Measurements from ENCODE around the gene GPR83.
"Not testable (repeated sequence)": the region's sequence is repeated elsewhere in the genome, so short reads cannot be mapped to it uniquely, and the experiment has no call there.

The GPR83 gene
- 0 to 0.85 (median 0.66) reads per million in 4 experiments for total RNA-seq

- no peak for DNase-seq
Measured at GRCh38 chr11:94400839-94401772, at the start of gene GPR83. GPR83 (minus strand) TSS chr11:94401419; CDS start chr11:94401247, 172 bp downstream.

GRCh38 chr11:94450048-94450447 lies 48.8 kb upstream of the GPR83 start:
- DNase-seq = no peak

- DNase-seq = no peak
Measured at GRCh38 chr11:94449437-94449836, 48.2 kb upstream of the GPR83 start.

- DNase-seq = no peak
Measured at GRCh38 chr11:94449029-94449428, 47.8 kb upstream of the GPR83 start.

GRCh38 chr11:94447149-94447548 lies 45.9 kb upstream of the GPR83 start:
- DNase-seq = no peak

GRCh38 chr11:94445641-94446040 lies 44.4 kb upstream of the GPR83 start:
- DNase-seq = no peak

- no peak for DNase-seq
Measured at GRCh38 chr11:94433049-94433448, 31.8 kb upstream of the GPR83 start.

GRCh38 chr11:94424662-94425061 lies 23.4 kb upstream of the GPR83 start:
- no peak for DNase-seq

- DNase-seq = no peak
Measured at GRCh38 chr11:94424011-94424410, 22.8 kb upstream of the GPR83 start.

GRCh38 chr11:94423507-94423906 lies 22.3 kb upstream of the GPR83 start:
- no peak for DNase-seq

GRCh38 chr11:94418123-94418765 lies 17.0 kb upstream of the GPR83 start:
- DNase-seq = no peak

GRCh38 chr11:94417386-94417987 lies 16.3 kb upstream of the GPR83 start:
- no peak for DNase-seq

GRCh38 chr11:94405062-94405833 lies 4.0 kb upstream of the GPR83 start:
- DNase-seq = no peak

GRCh38 chr11:94402355-94402754 lies 1.1 kb upstream of the GPR83 start:
- no peak for DNase-seq

- no peak for DNase-seq
Measured at GRCh38 chr11:94401773-94402265, 600 bp upstream of the GPR83 start.

- no peak for DNase-seq
Measured at GRCh38 chr11:94400457-94400838, 771 bp downstream of the GPR83 start.

- DNase-seq = no peak
Measured at GRCh38 chr11:94400050-94400449, 1.2 kb downstream of the GPR83 start.

GRCh38 chr11:94398101-94398500 lies 3.1 kb downstream of the GPR83 start:
- no peak for DNase-seq

- DNase-seq = no peak
Measured at GRCh38 chr11:94396282-94396681, 4.9 kb downstream of the GPR83 start.

GRCh38 chr11:94391937-94392336 lies 9.3 kb downstream of the GPR83 start:
- DNase-seq = not testable (repeated sequence)

- no peak for DNase-seq
Measured at GRCh38 chr11:94379613-94380012, 21.6 kb downstream of the GPR83 start.

- DNase-seq = no peak
Measured at GRCh38 chr11:94376841-94377240, 24.4 kb downstream of the GPR83 start.

GRCh38 chr11:94370576-94370975 lies 30.6 kb downstream of the GPR83 start:
- not testable (repeated sequence) for DNase-seq

Measured in effector CD8-positive, alpha-beta T cell (primary cell).